Stimulated activated CD8-positive, alpha-beta memory T cell treated with anti-CD3 and anti-CD28 coated beads, Interleukin-12 subunit alpha, Interleukin-12 subunit beta, amount 100 ng/mL, for 4 hours (primary cell): Measurements from ENCODE around the gene DAB1.

Experiments used
- DNase-seq: peaks from one replicate; pipeline ENCODE4 v3.0.0-alpha.2; 2020; ENCODE audit warnings: low read depth

The DAB1 gene

DNA sequence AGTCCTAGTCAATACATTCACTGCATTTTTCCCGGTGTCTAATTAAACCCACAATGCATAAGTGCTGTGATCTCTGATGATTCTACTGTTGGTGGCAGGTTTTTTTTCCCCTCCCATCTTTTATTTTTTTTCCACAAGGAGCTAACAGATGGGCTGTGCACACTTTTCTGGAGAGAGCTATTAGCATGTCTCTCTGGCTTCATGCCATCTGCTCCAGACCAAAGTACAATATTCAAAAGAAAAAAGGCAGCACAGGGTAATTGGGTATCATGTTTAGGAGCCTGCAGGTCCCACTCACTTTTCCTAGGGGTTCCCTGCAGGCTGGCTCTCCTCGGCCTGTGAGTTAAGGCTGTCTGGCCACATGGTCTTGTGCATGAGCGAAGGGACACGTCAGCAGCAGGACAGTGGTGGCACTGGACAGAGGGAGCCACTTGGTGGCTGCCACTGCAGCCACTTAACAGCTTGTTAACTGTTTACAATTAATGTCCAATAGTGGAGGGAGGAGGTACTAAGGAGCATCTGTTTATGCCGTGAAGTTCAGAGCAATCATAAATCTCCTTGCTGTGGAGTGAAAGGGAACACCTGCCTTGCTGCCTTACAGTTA, 404.5 kb downstream of the DAB1 start:
- DNase-seq: no peak

DNA sequence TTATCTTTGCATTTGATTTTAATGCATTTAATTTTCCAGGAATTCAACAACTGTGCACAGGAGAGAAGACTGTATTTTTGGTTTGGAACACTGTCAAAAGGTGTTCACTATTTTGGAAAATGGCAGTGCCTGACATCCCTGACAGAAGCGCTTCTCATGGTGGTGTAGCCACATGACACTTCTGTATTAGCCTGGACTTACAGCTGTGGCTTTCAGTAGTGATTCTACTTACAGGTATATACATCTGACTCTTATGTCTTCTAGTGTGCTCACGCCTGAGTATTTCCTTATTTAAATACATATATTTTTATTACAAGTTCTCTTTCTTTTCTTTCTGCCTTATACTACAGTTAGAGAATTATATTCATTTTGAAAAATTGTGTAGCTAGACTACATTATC, 405.7 kb downstream of the DAB1 start:
- no peak for DNase-seq

DNA sequence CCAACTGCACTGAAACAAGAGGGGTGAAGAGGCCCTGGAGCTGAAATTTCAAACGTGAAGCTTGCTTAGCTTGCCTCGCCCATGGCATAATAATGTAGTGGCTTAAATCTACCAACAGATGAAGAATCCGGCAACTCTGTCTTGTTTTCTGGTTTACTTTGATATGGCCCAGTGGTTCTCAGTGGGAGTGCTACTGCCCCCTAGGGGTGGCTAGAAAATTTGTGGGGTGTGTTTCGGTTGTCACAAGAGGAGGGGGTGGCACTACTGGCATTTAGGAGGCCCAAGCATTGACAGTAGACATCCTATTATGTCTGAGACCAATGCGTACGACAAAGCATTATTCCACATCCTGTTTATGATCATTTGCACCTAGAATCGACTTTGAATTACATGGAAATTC, 406.1 kb downstream of the DAB1 start:
- DNase-seq: no peak

DNA sequence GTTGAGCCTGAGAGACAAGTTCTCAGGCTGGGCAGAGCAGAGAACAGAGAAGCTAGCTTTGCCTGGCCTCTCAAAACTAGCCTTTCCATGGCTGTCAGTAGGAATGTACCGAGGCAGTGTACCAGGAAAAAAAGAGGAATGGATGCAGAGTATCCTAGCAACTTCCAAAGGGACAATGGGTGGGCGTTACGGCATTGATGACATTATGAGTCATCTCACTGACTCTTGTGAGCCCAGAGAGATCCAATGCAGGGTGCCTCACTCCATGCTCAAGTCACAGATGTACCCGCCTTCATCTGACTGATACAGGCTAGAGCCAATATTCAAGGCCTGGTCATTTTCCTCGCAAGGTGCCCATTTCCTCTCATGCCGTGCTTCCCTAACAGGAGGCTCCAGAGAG, 406.7 kb downstream of the DAB1 start:
- DNase-seq: no peak

DNA sequence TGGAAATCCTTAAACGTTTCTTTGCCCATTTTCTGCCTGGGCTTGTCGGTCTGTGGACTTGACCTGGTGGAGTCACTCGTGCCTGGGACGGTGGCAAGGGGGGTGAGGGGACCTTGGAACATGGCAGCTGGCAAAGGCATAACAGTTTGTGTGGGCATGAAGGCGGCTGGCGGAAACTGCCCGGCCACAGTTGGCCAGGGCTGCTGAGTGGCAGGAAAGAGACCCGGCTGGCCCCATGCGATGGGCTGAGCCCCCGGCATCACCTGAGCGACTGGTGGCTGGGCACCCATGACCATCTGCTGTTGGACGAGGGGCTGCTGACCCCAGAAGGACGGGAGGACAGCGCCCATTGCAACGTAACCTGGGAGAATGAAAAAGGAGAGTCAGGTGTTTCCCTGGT, 408.8 kb downstream of the DAB1 start:
- DNase-seq: no peak

DNA sequence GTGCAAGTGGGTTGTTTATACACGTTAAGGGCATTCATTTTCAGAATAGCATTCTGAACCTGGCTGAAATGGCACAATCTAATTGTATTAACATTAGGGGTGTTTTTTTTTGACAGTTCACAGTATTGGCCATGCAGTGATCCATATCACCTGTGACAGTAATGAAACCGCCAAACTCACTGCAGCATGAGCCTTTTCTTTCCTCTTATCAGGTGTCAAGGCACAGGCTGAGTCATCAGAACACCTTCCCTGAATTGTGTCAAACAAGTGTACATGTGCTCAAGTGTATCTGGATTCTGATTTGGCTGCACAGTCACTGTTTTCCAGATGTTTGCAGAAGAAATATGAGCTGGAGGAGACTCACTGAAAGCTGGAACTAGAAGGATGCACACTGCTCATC, 410.3 kb downstream of the DAB1 start:
- no peak for DNase-seq

DNA sequence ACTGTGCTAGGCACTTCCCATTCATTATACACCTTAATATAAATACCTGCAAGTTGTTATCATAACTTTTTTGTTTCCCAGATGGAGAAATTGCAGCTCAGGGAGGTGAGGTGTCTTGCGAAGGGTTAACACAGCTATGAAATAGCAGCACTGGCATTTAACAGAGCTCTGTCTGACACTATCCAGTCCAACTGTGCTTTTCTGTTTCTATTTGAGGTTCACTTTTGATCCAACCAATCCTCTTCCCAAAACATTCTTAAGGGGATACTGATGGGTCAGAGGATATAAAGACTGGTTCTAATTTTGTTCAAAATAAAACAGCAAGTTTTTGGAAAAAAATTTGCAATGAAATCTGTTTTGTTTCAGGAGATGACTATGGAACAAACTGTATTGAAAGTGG, 411.5 kb downstream of the DAB1 start:
- no peak for DNase-seq

DNA sequence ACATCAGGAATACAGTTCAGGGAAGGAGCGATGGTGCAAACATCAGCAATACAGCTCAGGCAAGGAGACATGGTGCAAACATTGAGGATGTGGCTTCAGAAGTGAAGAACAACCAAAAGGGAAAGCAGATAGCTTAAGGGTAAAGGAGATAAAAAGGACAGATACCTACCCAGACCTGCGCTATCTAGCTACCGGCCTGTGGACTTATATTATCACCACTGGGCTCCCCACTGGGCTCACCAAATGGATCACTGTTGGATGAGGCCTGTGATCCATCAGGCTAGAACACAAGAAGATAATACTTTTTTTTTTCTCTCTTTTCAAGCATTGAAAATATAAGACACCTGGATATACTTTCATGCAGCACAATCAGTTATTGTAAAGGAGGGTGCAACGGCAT, 413.3 kb downstream of the DAB1 start:
- no peak for DNase-seq

DNA sequence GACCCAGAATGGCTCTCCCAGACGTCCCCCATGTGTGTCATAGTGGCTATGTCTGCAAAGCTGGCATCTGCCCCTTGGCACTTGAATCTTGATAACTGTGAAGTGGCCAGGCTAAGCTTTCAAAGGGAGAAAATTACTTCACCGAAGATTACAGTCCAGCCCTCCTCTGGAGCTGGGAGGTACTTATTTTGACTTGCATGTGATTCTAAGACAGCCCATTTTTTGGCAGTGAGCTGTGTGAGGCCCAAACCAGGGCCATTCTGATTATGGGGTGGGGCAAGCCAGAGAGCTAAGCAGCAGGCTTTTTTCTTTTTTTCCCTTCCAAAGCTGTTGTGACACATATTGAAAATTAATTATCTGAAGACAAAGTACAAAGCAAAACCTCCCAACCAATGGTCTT, 415.9 kb downstream of the DAB1 start:
- DNase-seq: no peak

DNA sequence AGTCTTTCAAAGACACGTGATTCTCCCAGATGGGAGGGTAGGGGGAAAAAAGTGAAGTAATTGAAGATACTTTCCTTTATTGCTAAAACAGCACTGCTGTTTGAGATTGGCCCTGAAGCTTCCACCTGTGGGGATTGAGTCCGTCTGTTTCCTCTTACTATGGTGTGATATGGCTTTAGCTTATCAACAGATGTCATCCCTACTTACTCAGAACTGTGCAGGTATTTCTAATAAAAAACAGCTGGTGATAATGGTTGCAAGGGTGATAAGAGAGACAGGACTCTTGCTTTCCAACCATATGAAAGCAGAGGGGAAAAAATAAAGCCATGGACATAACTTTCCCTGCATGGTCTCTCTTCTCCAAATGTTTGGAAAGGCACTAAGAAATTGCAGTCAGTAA, 416.4 kb downstream of the DAB1 start:
- no peak for DNase-seq

DNA sequence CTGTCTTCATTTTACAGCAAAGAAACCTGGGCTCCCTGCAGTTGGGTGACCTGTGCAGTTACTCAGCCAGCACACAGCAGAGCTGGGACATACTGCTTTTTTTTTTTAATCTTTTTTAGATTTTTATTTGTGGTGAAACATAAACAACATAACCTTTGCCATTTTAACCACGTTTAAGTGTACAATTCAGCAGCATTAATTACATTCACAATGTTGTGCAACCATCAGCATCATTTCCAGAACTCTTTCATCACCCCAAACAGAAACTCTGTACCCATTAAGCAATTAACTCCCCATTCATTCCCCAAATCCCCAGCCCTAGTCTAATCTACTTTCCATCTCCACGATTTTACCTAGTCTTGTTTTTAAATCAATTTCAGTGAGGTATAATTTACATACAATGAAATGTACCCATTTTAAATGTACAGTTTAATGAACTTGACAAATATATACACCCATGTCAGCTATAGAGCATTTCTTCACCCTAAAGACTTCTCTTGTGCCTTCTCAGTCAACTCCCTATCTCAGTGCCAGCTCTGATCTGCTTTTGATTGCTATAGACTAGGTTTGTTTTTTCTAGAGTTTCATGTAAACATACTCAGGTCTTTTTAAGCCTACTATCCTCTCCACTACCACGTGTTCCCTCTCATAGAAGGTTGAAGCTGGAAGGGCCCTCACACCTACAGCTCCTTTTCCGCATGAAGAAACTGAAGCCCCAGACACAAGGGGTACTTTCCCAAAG, 420.3 kb downstream of the DAB1 start:
- DNase-seq: no peak

DNA sequence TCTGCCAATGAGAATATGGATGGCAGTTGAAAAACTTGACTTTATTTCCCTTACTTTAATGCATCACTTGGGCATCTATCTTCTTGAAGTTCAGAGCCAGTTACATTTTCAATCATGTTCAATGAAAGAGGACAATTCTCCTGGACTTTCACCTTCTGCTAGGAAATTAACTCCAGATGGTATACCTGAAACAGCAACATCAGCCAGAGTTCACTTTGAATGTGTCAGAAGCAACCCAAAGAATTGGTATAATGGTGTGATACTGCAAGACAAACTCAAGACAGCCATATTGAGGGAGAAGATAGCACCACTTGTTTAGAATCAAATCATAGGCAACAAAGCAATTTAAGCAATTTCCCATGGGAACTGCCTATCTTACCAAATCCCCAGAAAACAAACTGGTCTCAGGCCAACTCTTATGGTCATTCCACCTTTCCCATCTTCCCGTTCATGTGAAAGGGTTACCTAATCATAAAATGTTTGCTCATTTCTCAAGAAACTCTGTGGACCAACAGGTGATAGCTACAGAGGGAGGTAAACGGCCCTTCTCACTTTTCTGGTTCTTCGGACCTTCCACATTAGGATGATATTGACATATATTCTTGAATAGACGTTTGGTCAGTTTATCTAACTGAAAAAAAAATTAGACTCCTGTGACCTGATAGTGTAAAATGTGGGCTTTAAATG, 428.3 kb downstream of the DAB1 start:
- no peak for DNase-seq

DNA sequence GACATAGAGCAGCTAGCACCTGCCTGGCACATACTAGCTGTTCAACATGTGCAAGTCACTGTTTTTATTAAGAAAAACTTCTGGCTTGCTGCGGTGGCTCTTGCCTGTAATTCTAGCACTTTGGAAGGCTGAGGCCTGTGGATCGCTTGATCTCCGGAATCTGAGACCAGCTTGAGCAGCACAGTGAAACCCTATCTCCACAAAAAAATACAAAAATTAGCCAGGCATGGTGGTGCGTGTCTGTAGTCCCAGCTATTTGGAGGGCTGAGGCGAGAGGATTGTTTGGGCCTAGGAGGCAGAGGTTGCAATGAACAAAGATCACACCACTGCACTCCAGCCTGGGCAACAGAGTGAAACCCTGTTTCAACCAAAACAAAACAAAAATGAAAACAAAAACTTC, 430.4 kb downstream of the DAB1 start:
- DNase-seq: no peak

DNA sequence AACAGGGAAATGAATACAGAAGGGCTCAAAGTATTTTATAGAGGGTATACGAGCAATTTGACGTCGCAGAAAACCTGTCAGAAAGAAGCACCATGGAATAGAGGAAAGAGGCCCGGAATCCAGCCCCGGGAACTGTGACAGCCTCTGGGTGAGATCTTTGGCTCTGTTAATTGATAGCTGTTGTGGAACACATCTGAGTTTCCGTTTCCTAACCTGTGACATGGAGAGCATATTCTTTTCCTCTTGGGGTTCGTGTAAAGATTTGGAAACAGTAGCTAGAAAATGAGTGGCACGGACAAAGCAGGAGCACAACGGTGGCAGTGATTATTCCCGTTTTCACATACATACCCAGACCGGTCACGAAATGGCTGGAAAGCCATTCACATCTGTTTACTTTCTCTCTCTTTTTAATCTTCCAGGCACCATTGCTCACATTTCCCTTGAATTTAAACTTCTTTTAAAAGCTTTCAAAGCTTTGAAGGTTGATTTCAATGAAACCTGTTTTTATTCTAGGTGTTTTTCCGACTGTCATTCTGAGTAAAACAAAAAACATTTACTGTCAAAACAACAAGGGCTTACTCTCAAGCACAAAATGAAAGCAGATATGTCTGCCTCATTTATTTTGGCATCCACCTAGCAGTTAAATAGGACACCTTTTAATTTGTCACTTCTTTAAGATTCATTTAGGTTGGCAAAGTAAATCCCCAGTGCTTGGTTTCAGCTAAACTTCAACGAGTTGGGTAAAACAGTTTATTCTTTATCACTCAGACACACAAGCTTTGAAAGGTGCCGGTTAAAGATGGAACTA, 431.3 kb downstream of the DAB1 start:
- no peak for DNase-seq

DNA sequence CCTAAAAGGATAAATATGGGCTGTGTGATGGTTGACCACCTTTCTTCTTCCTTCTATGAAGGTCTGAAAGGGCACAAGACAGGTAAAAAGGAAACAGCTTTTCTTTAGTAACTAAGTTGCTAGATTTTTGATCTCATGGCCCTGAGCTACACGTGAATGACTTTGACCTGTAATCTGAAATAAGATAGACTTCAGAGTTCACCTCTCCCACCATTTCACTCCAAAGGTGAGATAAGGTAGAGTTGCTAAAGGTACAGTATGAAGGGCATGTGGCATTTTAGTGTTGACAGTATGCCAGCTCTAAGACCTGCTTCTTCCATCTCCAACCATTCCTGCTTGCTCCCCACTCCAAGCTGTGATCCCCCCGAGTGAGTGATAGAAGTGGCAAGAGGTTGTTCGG, 432.3 kb downstream of the DAB1 start:
- DNase-seq: no peak

DNA sequence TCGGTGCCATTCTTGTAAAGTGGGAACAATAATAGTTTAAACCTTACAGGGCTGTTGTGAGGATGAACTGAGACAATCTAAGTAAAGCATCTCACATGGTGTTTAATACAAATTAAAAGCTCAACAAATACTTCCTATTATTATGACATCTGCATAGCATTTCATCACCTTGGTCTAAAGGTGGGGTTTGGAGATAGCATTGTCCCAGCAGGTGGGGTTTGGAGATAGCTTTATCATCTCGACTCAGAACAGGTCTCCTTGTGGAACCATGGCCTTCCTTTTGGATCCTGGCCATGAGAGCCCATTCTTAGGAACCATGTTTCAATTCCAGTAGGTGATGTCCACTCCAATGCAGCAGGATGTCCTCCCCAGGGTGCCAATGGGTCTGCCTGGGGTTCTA, 437.5 kb downstream of the DAB1 start:
- DNase-seq: no peak

DNA sequence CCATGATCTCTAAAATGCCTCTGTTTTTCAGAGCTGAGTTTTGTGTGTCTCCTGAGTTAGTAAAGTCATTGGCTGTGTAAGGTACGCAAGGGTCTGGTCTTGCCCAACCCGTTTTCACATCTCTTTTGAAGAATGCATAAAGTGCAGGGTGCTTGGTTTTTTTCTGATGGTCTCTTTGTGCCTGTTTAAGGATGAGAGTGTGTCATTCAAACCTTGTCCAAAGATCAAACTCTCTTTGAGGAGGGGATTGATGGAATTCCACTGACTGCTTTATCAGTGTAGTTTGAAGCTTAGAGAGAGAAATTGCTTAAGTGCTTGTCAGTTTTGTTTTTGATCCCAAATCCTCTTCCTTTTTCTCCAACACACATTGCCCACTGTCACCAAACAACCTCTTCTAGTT, 438.0 kb downstream of the DAB1 start:
- no peak for DNase-seq

DNA sequence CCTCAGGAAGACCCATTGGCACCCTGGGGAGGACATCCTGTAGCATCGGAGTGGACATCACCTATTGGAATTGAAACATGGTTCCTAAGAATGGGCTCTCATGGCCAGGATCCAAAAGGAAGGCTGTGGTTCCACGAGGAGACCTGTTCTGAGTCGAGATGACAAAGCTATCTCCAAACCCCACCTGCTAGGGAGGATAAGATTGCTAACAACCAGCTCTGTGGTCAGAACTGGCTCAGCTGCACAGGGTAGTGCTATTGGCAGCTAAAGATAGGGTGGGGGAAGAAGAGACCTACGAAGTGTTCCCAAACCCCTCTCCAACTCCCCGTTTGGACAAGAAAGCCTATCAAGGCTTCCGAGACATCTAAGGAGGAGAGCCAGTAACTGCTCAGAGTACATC, 440.4 kb downstream of the DAB1 start:
- no peak for DNase-seq

DNA sequence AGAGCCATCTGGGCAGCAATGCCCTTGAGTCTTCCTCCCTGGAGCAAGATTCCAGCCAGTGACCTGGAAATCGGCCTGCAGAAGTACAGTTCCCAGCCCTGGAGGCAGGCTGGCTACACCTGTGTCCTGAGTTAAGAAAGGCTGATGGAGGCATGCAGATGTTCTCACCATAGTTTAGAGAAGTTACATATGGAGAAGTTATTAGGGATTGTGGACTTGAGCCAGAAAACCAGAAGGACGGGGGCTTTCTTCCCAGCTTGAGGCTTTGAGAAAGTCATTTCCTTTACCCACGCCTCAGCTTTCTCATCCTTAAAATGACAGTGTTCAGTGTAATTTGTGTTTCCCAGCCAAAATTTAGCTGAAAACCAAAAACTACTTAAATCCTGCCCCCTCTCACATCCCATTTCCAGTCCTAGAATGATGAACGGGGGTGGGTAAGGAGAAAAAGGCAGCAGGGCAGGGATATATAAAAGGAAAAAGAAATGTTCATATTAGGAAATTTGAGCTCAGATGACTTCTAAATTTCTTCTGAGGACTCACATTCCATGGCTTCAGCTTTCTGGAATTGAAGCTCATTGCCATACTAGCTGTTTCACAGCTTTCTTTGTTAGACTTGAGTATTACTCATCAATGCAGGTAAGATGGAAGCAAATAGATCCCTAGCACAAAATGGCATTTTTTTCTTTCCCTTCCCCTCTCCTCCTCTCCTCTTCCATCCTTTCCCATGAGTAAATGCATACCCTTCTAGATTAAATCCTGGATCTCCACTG, 443.7 kb downstream of the DAB1 start:
- DNase-seq: no peak

DNA sequence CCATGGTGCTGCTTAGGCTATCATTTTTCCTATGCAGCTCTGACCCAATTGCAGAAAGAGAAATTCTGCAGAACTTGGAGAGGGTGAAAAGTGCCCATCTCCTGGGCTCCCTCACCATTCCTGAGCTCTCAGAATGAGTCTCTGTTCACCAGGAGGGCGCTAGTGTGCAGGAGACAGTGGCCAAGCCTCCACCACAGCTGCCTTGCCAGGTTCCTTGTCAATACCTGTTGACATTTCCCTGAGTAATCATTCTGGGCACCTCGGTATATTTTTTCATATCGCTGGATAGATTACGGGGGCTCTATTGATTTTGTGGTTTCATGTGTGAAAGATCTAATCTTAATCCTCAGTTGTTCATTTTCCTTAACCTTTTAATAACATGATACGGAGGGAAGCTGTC, 445.0 kb downstream of the DAB1 start:
- DNase-seq: no peak

DNA sequence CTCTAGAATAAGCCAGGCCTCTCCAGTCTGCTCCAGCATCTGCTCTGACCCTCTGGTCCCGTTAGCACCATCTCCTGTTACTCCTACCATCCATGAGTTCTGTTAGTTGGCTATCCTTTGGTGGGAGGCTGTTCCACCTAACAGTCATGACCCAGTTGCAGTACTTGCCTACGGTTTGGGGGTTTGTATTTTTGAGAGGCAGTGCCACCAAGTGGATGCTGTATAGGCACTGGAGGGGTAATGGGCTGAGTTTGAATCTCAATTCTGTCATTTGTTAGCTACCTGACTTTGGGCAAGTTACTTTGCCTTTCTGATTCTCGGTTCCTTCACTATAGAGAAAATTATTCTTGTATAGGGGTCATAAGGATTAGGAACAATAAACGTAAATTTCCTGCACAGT, 445.9 kb downstream of the DAB1 start:
- no peak for DNase-seq

DNA sequence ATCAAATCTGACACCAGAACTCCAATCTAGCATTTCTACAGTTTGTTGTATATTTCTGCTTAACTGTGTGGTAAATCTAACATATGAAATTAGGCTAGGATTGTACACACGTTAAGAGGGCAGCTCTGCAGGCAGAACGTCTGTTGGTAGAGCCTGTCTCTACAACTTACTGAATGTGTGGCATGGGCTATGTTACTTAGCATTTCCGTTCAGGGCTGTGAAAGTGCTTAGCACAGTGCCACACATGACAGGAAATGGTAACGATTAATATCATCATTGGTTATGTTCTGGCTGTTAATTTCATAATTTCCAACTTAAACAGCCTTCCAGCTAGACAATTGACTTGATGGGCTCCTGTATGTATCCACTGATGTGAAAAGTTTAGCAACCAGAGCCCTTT, 448.4 kb downstream of the DAB1 start:
- DNase-seq: no peak
